HG02623 (cell line): ENCODE data around the gene AGRN.
"Not testable (repeated sequence)": the region's sequence is repeated elsewhere in the genome, so short reads cannot be mapped to it uniquely, and the experiment has no call there.

ENCODE experiments used
- ATAC-seq: cut with Tn5 transposase; IDR thresholded peaks from one replicate; pipeline ENCODE4 v1.9.1; 2021; ENCODE audit warnings: moderate library complexity; ENCODE audit not compliant: unreplicated experiment

The AGRN gene

DNA sequence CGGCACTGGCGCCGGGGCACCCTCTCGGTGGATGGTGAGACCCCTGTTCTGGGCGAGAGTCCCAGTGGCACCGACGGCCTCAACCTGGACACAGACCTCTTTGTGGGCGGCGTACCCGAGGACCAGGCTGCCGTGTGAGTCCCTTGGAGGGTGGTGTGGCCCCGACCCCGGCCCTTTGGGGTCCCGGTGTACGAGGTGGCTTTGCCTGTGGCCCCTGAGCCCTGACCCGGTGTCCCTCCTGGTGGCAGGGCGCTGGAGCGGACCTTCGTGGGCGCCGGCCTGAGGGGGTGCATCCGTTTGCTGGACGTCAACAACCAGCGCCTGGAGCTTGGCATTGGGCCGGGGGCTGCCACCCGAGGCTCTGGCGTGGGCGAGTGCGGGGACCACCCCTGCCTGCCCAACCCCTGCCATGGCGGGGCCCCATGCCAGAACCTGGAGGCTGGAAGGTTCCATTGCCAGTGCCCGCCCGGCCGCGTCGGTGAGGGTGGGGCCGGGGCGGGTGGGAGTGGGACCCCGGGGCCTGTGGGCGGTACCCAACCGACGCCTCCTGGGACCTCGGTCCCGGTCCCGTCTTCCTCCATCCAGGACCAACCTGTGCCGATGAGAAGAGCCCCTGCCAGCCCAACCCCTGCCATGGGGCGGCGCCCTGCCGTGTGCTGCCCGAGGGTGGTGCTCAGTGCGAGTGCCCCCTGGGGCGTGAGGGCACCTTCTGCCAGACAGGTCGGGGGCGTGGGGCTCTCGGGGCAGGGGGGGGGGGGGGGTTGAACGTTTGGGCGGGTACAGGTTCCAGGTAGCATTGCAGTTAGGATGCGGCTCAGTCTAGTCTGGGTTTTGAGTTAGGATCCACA lies 29.6 kb downstream of the AGRN start:
- ATAC-seq = no peak

DNA sequence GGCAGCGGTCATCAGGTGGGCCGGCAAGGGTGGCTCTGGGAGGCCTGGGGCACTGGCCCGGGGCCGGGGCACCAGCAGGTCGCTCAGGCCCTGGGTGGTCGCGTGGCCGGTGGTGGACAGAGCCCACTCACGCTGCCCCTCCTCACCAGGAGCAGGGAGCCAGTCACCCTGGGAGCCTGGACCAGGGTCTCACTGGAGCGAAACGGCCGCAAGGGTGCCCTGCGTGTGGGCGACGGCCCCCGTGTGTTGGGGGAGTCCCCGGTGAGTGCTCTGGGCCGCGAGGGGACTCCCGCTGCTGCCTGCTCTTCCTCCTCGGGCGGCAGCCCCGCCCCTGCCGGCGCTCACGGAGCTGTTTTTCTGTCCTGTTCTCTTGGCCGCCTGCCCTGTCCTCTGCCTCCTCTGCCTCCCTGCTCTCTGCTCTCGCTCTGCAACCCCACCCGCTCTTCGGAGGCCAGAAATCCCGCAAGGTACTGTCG lies 30.7 kb downstream of the AGRN start:
- no peak for ATAC-seq

DNA sequence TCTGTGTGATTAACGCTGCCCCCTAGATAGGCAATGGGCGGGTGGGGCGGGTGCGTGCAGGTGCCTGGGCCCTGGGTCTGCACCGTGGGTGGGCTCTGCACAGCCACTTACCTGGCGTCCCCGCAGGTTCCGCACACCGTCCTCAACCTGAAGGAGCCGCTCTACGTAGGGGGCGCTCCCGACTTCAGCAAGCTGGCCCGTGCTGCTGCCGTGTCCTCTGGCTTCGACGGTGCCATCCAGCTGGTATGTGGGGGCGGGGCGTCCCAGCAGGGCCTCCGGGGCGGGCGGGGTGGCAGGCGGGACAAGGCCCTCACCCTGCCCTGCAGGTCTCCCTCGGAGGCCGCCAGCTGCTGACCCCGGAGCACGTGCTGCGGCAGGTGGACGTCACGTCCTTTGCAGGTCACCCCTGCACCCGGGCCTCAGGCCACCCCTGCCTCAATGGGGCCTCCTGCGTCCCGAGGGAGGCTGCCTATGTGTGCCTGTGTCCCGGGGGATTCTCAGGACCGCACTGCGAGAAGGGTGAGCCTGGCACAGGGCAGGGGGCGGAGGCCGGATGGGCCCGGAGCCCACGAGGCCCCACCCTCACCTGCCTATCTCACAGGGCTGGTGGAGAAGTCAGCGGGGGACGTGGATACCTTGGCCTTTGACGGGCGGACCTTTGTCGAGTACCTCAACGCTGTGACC lies 31.3 kb downstream of the AGRN start:
- no peak for ATAC-seq

DNA sequence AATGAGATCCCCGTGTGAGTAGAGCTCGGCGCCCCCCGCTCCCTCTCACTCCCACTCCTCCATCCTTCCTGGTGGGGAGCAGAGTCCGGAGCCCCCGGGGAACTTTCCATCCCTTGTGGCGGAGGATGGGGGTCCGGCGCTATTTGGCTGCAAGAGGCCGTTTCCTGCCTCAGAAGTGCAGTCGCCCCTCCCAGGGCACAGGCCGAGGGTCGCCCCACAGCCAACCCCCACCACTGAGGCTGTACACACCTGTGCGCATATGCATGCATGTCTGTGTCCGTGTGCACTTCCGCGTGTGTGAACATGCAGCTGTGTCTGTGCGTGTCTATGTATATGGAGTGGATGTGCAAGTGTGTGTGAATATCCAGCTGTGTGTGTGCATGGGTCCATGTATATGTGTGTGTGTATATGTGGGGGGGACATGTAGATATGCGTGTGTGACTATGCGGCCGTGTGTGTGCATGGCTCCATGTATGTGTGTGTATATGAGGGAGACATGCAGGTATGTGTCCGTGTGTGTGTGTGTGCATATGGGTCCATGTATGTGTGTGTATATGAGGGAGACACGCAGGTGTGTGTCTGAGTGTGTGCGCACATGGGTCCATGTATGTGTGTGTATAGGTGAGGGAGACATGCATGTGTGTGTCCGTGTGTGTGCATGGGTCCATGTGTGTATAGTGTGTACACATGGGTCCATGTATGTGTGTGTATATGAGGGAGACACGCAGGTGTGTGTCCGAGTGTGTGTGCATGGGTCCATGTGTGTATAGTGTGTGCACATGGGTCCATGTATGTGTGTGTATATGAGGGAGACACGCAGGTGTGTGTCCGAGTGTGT lies 32.3 kb downstream of the AGRN start:
- no peak for ATAC-seq

DNA sequence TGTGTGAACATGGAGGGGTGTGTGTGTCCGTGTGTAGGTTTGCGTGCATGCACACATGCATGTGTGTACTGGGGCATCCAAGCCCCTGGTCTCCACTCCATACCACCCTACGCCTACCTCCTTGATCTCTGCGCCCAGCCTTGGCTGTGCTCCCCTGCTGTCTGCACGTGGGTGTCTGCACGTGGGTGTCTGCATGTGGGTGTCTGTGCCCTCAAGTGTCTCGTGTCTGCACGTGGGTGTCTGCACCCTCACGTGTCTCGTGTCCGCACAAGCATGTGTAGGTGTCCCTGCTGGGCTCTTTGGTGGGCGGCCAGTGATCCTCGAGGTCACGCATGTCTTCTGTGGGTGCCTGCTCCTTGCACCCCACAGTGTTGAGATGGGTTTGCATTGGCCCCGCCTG lies 33.1 kb downstream of the AGRN start:
- ATAC-seq = no peak

DNA sequence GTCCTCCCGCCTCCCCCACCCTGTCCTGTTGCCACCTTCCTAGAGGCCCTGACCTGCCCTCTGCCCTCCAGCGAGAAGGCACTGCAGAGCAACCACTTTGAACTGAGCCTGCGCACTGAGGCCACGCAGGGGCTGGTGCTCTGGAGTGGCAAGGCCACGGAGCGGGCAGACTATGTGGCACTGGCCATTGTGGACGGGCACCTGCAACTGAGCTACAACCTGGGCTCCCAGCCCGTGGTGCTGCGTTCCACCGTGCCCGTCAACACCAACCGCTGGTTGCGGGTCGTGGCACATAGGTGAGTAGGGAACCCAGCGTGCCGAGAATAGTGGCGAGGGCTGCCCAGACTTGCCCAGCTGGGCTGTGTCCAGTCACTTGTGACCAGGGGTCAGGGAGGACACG lies 33.8 kb downstream of the AGRN start:
- no peak for ATAC-seq

DNA sequence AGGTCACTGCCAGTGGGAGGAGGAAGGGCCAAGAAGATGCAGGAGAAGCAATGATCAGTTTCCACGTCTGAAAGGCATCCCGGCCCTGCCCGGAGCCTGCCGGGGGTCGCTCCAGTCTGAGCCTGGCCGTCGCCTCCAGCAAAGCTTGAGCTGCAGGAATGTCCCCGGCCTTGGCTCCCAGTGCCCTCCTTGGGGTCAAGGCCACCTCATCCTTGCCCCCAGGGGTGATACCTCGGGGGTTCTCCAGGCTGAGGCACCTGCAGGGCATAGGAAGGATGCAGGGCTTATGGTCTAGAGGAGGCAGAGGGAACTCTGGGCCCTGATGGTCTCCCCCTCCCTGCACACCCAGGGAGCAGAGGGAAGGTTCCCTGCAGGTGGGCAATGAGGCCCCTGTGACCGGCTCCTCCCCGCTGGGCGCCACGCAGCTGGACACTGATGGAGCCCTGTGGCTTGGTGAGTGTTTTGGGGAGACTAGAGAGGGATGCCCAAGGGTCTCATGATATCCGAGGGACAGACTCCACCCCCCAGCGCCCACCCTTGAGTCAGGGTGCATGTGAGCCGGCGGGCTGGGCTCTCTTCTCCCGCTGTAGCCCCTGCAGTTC lies 34.3 kb downstream of the AGRN start:
- ATAC-seq = no peak

DNA sequence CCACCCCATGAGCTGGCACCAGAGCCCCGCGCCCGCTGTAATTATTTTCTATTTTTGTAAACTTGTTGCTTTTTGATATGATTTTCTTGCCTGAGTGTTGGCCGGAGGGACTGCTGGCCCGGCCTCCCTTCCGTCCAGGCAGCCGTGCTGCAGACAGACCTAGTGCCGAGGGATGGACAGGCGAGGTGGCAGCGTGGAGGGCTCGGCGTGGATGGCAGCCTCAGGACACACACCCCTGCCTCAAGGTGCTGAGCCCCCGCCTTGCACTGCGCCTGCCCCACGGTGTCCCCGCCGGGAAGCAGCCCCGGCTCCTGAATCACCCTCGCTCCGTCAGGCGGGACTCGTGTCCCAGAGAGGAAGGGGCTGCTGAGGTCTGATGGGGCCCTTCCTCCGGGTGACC lies 35.1 kb downstream of the AGRN start:
- no peak for ATAC-seq

DNA sequence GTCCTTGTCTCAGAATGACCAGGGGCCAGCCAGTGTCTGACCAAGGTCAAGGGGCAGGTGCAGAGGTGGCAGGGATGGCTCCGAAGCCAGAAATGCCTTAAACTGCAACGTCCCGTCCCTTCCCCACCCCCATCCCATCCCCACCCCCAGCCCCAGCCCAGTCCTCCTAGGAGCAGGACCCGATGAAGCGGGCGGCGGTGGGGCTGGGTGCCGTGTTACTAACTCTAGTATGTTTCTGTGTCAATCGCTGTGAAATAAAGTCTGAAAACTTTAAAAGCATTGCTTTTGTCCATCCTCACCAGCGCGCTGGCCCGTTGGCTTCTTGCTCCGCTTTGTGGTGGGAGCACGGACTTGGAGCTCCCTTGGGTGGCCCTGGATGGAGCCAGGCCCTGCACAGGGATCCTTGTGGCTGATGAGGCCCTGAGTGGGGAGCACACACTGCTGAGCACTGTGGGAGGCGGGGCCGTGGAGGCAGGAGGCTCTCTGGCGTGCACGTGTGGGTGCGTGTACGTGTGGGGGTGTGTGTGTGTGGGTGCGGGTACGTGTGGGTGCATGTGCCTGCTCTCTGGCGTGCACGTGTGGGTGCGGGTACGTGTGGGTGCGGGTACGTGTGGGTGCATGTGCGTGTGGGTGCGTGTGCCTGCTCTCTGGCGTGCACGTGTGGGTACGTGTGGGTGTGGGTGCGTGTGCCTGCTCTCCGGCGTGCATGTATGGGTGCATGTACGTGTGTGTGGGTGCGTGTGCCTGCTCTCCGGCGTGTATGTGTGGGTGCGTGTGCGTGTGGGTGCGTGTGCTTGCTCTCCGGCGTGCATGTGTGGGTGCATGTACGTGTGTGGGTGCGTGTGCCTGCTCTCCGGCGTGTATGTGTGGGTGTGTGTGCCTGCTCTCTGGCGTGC lies 36.2 kb downstream of the AGRN start:
- ATAC-seq = no peak

DNA sequence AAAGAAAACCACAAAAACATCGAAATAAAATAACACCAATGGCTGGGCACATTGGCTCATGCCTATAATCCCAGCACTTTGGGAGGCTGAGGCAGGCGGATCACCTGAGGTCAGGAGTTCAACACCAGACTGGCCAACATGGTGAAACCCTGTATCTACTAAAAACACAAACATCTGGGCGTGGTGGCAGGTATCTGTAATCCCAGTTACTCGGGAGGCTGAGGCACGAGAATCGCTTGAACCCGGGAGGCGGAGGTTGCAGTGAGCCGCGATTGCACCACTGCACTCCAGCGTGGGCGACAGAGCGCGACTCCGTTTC lies 37.8 kb downstream of the AGRN start:
- ATAC-seq = not testable (repeated sequence)

DNA sequence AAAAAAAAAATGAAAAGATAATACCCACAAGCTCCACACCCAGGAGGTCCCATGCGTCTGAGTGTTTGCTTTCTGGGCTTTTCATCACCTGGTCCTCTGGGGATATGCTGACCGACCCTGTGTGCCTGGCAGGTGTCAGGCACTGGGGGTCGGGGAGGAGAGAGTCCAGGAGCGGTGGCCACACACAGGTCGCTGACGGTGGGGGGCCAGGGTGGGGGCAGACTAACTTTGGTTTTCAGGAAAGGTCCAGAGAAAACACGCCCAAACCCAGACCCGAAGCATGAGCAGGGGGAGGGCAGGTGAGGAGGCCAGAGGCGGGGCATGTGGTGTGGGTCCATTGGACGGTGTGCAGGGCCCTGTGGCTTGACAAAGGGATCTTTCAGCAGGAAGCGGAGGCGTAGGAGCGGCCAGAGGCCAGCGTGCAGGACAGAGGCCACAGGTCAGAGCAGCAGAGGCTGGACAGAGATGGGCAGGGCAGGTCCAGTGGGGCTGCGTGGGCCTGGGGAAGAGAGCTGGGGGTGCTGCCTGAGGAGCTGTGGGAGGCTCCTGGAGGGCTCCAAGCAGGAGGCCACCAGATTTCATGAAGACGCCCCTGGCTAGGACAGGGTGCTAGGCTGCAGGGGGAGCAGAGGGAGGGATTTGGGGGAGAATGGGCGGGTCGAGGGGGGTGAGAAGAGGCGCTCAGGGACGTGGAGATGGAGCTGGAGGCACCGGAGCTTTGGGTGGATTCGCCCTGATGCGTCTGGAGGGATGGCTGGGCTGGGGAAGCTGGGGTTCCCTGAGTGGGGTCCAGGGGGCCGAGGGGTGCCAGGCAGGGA lies 38.4 kb downstream of the AGRN start:
- no peak for ATAC-seq

DNA sequence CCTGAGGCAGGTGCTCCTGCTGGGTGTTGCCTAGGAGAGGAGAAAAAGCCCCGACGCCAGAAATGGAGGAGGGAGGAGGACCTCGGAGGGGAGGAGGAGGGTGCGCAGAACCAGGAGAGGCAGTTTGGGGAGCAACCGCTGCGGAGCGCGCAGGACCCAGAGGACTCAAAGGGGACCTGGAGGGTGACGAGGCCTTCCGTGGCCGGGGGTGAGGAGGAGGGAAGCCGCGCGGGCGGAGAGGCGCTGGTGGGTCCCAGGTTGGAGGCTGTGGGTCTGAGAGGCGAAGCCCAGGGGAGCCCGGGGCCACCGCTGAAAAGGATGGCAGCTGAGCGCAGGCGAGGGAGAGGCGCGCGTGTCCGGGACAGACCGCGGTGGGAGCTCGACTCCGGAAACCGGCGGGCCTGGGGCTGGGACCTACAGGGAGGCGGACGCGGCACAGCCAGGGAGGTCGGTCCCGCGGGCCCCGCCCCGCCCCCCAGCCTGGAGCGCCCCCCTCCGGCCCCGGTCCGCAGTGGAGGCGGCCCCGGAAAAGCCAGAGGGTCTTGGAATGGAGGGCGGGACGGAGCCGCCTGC lies 39.1 kb downstream of the AGRN start:
- ATAC-seq = peak; percentile 25

DNA sequence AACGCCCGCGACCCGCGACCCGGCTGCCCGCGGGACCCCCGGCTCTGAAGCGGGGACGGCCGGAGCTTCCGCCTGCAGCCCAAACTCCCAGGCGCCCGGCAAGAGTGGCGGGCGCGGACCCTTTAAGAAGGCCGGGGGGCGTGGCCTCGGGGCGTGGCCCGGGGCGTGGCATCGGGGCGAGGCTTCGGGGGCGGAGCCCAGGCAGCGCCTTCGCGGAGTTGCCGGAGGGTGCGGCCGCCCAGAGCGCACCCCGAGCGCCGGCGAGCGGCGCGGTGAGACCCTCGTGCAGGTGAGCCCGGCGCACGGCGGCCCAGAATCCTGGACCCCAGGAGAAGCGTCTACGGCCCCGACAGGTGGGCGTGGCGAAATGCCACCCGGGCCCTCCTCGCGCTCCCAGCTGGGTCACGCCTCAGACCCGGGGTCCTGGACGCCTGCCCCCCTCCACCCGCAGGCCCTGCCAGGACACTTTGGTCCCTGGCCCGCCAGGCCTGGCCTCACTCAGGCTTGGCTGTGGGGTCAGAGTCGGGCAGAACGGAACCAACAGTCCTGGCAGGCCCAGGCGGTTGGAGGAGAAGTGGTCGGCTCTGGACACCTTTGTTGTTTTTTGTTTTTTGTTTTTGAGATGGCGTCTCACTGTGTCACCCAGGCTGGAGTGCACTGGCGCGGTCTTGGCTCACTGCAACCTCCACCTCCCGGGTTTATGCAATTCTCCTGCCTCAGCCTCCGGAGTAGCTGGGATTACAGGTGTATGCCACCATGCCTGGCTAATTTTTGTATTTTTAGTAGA lies 39.8 kb downstream of the AGRN start:
- peak; percentile 58 for ATAC-seq

DNA sequence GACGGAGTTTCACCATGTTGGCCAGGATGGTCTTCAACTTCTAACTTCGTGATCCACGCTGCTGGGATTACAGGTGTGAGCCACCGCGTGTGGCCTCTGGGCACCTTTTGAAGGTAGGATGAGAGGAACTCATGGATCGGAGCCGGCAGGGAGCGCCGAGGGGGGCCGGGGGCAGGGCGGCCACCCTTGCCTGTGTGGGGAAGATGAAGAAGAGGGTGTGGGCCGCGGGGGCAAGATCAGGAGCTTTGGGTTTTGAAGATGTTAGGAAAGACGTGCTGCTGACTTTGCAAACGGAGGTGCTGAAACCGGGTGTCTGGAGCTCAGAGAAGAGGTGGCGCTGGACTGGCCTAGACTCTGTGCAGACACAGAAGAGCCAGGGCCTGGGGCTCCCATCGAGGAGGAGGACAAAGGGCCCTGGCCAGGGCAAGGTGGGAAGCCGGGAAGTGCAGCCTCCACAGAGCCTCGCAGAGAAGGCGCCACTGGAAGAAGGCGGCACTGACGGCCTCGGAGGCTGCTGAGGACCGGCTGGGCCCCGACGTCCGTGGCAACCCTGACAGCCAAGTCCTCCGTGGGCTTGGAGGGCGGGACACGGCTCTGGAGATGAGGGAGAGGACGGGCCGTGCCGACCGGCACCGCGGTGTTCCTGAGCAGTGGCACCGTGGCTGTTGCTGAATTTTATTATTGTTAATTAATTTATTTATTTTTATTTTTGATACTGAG lies 40.5 kb downstream of the AGRN start:
- no peak for ATAC-seq

DNA sequence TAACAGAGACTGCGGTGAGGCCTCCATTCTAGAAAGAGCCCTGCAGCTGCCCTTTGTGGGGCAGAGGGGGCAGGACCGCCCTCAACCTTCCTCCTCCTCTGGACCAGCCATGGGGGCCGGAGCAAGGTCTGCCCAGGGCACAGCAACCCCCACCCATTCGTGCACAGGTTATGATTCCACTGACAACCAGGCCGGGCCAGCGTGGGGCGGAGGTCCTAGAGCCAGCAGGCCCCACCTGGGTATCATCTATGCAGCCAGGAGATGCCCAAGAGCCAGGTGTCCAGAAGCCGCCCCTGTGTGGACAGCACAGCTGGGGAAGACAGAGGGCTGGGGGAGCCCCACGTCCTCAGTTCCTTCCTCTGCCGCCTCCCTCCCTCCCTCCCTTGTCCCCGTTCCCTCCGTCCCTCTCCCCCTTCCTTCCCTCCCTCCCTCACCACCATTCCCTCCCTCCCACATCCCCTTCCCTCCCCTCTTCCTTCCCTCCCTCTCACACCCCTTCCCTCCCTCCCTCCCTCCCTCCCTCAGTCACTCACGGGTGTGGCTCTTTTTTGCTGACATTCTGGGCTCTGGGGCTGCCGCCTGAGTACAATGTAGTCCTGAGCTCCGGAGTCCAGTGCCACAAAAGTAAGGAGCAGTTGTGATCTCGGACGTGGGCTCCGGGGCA lies 41.9 kb downstream of the AGRN start:
- ATAC-seq = no peak

DNA sequence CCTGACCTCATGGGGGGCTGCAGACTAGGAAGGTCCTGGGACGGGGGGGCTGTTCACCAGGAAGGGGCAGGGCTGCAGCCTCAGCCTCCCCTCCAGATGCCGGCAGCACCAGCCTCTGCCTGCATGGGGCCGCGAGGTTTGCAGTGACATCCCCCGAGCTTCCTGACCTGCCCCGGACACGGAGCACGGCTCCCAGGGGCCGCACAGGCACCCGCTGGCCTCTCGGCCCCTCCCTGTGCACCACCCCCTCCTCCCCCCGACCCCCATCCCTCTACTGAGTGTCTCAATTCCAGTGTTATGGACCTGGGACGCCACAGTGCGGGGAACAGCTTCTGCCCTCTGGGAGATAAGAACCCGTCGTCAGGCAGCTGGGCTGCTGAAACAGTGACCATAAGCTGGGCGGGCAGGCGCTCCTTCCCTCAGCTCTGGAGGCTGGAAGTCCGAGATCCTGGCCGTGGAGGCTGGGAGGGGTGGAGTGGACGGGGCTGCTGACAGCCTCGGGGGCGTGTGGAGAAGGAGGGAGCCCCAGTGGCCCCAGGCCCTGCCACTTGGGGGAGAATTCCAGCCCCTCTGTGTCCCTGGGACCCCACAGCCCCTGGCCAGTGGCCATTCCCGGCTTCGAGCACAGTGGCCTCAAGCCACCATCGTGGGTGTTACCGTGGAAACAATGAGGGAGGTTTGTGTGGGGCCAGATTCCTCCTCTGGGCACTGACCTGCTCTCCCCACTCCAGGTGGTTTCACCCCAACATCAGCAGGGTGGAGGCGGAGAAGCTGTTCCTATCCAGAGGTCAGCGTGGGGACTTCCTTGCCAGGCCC lies 42.6 kb downstream of the AGRN start:
- ATAC-seq = no peak
